HG02571 (cell line): ENCODE data around the gene DND1.
"Not testable (repeated sequence)": the region's sequence is repeated elsewhere in the genome, so short reads cannot be mapped to it uniquely, and the experiment has no call there.

Source experiments
- ATAC-seq: cut with Tn5 transposase; IDR thresholded peaks from one replicate; pipeline ENCODE4 v1.9.1; 2021; ENCODE audit warnings: mild to moderate bottlenecking, moderate library complexity; ENCODE audit not compliant: unreplicated experiment

DND1 gene

GRCh38 chr5:140673187-140673976 is at the start of gene DND1:
Gene DND1 (minus strand): TSS chr5:140673576. CDS start chr5:140673542, 34 bp downstream.
- no peak for ATAC-seq

DNA sequence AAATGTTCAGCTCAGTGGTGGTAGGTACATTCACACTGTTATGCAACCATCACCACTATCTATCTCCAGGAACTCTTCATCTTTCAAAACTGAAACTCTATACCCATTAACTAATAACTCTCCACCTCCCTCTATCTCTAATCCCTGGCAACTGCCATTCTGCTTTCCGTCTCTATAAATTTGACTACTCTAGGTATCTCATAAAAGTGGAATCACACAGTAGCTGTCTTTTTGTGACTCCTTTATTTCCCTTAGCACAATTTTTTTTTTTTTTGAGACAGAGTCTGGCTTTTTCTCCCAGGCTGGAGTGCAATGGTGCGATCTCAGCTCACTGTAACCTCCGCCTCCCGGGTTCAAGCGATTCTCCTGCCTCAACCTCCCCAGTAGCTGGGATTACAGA is 48.0 kb upstream of the DND1 start:
- ATAC-seq: not testable (repeated sequence)

DNA sequence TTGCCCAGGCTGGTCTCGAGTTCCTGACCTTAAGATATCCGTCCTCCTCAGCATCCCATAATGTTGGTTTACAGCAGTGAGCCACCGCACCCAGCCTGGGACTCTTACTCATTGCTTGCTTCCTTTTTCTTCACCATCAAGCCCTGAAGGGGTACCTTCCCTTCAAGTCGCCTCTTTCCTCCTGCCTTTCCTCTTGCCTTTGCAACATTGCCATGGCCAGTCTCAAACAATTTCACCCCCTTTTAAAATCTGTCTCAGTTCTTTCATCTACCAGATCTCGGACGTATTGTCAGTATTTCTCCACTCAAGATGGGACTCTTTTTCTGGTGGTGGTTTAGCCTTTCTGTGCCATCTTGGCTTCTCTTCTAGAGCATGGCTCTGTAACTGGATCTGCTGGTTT is 47.4 kb upstream of the DND1 start:
- ATAC-seq: not testable (repeated sequence)

GRCh38 chr5:140718266-140718592 is 44.9 kb upstream of the DND1 start:
- ATAC-seq: no peak

DNA sequence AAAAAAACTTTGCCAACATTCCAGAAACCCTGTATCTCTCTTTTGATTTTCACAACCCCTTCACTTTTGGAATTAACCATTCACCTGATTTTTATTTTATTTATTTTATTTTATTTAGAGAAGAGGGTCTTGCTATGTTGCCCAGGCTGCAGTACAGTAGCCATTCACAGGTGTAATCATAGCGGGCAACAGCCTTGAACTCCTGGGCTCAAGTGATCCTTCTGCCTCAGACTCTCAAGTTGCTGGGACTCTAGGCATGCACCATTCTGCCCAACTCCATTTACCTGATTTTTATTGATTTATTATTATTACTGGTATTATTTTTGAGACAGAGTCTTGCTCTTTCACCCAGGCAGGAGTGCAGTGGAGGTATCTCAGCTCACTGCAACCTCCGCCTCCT is 42.9 kb upstream of the DND1 start:
- ATAC-seq: not testable (repeated sequence)

DNA sequence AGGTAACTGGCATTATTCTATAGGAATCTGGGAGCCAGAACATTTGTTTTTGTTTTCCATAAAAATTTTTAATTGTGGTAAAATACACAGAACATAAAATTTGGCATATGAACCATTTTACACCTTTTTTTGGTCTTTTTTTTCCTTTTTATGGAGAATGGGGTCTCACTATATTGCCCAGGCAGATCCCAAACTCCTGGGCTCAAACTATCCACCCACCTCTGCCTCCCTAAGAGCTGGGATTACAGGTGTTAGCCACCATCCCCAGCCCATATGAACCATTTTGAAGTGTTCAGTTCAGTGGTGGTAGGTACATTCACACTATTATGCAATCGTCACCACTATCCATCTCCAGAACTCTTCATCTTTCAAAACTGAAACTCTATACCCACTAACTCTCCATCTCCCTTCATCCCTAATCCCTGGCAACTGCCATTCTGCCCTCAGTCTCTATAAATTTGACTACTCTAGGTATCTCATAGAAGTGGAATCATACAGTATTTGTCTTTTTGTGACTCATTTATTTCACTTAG is 40.3 kb upstream of the DND1 start:
- ATAC-seq: no peak

DNA sequence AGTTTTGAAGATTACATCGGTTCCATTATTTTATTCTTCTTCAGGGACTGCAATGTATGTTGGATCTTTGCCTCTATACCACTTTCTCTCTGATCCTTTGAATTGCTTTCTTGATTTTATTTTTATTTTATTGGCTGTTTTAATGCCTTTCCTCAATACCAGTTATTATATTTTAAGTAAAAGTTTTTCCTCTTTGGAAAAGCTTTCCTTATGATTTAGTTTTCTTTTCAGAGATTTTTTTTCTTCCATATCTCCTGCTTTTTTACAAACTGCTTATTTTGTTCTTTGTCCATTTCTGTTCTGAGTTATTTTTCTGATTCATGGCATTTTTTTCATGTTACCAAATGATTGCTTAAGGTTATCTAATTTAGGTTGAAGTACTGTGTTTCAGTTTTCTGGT is 38.4 kb upstream of the DND1 start:
- ATAC-seq: no peak

- peak; percentile 91 for ATAC-seq
These were observed 37.6 kb upstream of the DND1 start for GRCh38 chr5:140710899-140711552.

DNA sequence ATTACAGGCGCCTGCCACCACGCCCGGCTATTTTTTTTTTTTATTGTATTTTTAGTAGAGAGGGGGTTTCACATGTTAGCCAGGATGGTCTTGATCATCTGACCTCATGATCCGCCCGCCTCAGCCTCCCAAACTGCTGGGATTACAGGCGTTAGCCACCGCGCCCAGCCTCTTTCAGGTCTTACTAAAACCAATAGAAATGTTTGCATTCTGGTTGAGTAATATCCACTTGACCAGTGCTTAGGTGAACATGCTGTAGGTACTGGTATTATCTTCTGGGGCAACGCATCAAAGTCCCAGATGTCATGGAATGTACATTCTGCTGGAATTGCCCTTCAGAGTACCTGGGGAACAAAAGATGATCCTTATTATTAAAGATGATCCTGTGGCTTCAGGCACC is 35.4 kb upstream of the DND1 start:
- ATAC-seq: not testable (repeated sequence)

DNA sequence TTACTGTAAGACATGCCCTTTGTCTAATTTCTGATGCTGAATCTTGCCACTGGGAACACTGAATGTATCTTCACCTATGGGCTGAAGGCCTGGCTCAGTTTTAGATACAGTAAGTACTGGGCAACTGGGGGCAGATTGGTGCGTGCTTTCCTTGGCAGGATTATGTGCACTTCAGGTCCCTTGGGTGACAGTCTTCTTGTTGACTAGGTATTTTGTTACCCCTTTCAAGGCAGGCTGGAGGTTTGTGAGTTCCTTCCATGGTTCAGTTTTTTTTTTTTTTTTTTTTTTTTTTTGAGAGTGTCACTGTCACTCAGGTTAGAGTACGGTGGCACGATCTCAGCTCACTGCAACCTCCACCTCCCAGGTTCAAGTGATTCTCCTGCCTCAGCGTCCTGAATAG is 34.4 kb upstream of the DND1 start:
- no peak for ATAC-seq

GRCh38 chr5:140700177-140701144 is 27.1 kb upstream of the DND1 start, which contains the start of gene ZMAT2:
Gene ZMAT2 (plus strand): TSS chr5:140700447. CDS start chr5:140700461, 14 bp downstream.
- peak; percentile 98 for ATAC-seq

GRCh38 chr5:140696891-140697492 is 23.6 kb upstream of the DND1 start:
- no peak for ATAC-seq

GRCh38 chr5:140694276-140694675 is 20.9 kb upstream of the DND1 start:
- no peak for ATAC-seq

GRCh38 chr5:140690941-140691924 is 17.9 kb upstream of the DND1 start, which contains the start of the genes HARS1 and HARS2:
Gene HARS1 (minus strand): TSS chr5:140691370. CDS start chr5:140691304, 66 bp downstream.
Gene HARS2 (plus strand): TSS chr5:140691455. CDS start chr5:140691649, 194 bp downstream.
- ATAC-seq: peak; percentile 94

- ATAC-seq: no peak
These were observed 17.1 kb upstream of the DND1 start for GRCh38 chr5:140690376-140690932.

GRCh38 chr5:140678993-140679392 is 5.6 kb upstream of the DND1 start:
- ATAC-seq: no peak

DNA sequence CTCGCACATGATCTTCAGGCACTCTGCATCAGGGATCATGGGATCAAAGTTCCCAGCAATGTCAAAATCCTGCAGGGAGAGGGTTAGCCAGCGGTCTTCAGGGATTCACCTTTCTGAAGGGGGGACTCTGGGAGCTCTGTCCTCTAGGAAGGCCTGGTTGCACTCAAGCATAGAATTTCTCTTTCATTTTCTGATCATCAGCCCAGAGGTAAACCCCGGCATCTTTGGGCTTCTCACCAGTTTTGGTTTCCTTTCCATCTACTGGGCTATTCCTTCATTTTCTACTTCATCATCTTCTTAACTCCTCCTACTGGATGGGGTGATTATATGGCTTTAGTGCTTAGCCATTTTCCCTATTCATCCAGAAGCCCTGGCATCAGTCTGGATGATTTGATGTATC is 4.6 kb upstream of the DND1 start:
- no peak for ATAC-seq

GRCh38 chr5:140674629-140675028 is 1.3 kb upstream of the DND1 start:
- ATAC-seq: no peak

GRCh38 chr5:140674211-140674610 is 835 bp upstream of the DND1 start:
- ATAC-seq: no peak
